HG02885 (cell line): ENCODE measurements around the gene CADPS.

Source experiments
- ATAC-seq: cut with Tn5 transposase; IDR thresholded peaks from one replicate; pipeline ENCODE4 v1.9.1; 2021; ENCODE audit warnings: mild to moderate bottlenecking; ENCODE audit not compliant: unreplicated experiment, poor library complexity

CADPS gene

DNA sequence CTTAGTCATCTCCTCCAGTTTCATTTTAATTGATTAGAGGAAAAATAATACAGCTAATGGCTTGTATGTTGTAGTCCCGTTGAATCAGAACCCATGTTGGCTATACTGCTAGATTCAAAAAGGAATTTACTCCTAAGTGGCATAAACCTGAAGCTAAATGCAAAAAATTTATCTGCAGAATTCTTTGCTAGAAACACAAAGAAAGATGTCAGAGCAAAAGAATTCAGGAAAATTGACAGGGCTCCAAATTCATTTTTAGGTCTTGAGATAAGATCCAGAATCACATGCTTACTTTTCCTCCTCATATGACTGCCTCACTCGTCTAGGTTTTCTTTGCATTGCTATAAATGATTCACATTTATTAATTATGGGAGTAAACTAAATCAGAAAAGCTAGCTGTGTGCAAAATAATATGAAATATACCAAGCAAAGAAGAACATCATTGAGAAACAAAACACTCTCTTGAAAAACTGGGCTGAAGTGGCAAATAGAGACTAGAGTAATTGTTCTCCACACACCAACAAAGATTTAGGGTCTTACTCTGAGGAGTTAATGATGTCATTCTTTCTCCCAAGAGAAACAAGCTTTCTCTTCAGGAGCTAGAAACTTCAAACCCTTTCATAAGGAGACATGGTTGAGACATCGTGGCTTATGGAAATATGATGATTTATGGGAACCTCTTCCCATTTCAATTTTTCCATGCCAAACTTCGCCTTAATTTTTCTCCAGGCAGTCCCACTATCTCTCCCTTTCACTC lies 407.1 kb downstream of the CADPS start:
- no peak for ATAC-seq

DNA sequence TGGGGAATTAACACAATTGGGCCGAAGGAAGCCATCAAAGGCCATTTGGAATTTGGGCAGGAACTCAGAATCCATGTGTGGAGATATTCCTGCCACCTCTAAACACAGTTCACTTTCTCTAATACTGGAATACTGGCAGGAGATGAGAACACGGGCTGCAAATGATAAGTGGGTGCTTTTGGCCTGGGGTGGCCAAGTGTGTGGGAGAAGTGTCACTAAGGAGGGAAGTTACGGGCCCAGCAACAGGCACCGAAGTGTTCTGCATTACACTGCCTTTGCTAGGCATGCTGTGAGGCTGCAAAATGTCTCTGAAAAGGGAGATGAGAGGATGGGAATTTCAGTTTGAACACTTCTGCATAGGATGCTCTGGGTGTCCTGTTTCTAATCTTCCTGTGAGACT lies 412.4 kb downstream of the CADPS start:
- no peak for ATAC-seq

DNA sequence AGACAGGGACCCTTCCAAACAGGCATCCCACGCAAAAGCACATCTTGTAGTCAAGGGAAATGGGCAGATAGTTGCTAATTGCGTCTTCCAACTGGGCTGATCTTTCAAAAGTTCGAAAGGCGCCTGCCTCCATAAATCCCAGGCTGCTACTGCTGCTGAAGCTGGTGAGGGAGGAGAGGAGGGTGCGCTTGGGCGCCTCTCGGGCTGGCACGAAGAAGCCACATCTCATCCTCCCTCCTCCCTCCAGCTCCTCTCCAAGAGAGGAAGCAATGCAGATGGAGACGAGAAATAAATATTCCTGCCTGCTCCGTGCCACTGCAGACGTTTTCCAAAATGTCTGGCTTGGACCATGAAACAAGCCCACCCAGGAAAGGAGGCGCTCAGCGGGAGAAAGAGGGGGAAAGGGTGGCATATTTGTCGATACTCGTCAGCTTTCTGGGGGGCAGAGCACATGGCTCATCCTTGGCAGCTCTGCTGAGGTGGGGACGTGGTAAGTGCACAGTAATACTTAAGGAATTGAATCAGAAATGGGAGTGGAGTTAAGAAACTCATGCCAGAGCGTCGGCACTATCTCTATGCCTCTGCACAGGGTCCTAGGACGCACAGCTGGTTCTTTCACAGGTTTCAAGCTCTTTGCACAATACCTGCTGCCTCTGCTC lies 413.0 kb downstream of the CADPS start:
- no peak for ATAC-seq

DNA sequence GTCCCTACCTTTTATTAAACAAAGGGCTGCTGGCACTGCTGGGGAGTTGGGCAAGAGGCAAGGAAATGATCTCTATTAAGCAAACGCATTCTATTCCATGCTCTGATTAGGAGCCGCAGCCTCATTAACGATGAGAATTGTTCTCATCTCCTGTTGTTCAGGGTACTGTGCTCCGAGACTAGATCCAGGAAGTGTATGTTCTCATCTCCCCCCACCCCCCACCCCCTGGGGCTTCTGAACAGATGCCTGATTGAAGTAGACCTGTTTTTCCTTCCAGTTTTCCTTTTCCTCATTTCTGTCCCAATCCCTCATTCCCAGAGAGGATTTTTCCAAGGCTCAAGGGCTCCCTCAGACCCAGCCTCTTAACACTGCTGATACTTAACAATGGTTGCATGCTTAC lies 420.3 kb downstream of the CADPS start:
- ATAC-seq, result no peak

DNA sequence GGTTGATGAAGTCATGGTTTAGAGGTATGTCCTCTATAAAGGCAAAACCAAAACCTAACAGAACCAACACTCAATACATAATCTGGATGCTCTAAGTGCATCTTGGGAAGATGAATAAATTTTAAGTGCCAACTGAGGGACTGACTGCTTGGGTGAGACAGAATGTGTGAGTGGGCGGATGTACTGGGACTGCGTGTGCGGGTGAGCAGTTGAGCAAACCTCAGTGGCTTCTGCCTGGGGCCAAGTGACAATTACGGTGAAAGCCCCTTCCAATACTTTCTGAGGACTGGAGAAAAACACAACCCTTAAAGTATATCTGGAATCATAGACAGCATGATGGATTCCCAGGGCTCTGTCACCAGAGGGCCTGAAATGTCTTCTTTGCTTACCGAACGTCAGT lies 421.8 kb downstream of the CADPS start:
- ATAC-seq, result no peak

DNA sequence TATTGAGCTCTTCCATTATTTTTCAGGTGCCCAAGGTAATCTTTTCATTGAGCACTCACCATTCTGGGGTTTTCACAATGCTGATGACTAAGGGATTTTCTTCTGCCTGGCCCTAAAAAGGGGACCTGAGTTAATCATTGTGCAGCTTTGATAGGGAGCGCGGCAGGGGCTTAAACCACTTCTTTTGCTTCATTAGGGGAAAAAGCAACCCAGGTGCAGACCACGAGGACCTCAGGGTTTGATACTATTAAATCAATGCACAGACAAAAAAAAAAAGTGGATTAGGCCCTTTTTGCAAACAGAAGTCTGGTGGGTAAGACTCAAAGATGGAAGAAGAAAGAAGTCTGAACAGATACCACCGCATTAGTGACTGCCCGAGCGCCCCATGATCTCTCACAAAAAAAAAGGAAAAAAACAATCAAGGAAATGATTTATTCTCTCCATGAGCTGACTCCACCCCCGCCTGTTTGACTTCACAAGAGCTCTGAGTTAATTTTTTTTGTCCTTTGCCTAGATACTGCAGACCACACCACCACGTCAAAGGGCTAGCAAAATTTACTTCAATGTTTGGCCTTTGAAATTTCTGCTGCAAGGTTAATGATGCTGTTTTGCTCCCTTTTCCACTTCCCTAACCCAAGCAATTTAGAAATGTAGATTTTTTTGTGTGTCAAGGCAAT lies 423.9 kb downstream of the CADPS start:
- ATAC-seq, result no peak

DNA sequence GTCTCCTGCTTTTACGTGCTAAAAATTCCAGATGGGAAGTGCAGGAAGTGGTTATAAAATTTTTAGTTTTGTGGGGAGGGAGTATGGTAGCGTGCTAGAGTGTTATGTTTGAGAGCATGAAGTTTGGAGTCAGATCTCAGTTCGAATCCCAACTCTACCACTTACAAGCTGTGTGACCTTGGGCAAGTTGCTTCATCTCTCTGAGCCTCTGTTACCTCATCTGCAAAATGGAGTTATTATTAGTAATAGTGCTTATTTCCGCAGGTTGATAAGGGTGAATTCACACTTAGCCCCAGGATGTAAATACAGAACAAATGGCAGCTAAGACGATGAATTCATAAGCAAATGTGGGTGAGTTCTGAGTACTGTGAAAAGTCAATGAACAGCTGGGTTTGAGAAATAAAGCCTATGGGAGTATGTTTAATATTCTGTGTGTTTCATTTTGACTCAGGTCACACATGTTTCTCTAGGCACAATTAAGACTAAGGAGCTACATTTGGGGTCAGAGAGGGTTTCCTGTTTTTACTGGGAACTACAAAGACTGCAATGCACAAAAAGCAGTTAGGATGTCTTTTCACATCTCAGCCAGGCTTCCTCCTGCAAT lies 428.8 kb downstream of the CADPS start:
- no peak for ATAC-seq

DNA sequence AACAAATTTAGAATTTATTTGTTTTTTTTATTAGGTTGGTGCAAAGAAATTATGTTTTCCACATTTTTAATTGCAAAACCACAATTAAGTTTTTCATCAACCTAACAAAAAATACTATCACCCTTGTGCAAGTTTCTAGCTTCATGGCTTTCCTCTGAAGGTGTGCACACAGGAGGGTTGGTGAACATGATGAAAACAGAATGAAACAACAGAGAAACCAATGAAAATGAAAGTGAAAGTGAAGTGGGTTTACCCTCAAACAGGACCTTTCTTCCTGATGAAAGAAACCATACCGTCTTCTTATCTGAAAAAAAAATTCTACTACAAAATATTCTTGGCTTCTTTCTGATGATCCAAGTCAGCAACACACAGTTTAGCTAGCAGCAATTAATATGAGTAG lies 429.9 kb downstream of the CADPS start:
- ATAC-seq, result no peak

DNA sequence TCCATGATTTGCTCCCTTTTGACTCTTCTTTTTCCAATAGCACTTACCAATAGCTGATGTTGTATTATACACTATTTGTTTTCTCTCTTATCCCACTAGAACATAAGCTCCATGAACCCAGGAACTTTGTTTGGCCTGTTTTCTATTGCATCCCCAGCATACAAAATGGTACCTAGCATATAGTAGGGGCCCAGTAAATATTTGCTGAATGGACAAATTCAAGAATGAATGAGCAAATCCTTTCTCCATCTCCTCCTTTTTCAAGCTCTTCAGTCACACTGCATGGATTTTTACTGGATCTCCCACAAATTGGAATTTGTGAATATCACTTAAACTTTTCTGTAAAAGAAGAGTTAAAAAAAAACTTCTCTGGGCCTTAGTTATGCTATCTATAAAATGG lies 435.2 kb downstream of the CADPS start:
- ATAC-seq, result no peak

DNA sequence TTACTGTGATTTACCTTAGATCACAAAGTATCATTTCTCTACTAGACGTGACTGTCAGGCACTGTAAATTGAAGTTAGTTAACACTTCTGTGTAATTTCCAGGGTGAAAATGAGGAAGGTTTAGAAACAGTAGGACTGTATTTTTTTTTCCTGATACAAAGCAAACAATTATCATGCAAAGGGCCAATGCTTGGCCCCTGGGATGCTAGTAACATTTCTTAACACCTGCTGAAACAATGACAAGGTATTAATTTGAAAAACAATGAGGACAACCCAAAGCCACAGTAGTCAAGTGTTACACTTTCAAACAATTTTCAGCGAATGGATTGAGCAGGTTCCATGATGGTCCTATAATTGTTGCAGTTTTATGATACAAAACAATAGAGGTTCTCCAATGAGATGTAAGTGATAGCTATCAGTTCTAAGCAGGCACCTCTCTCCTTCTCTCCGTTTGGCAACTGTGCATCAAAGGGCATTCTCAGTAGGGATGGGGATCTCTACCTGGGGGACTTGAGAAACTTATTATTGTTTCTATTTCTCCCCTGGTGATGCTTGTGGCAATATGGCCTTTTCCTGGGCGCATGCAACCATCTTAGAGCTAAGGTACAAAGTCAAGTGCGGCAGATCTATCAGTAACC lies 435.9 kb downstream of the CADPS start:
- no peak for ATAC-seq

DNA sequence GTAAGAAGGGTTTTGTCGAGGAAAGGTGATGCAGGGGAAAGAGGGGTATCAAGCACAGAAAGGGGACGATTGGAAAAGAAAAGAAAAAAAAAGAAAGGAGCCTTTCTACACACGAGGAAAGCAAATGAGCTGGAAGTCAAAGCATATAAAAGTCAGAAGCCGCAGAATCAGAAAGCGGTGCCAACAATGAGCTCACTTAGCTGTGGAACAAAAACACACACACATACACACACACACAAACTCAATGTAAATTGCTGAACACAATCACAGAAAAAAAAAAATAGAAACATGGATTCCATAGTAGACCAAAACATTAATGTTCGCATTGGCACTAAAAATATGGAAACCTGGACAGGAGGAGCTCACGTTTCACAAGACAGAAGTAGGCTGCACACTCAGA lies 438.4 kb downstream of the CADPS start:
- ATAC-seq, result no peak

DNA sequence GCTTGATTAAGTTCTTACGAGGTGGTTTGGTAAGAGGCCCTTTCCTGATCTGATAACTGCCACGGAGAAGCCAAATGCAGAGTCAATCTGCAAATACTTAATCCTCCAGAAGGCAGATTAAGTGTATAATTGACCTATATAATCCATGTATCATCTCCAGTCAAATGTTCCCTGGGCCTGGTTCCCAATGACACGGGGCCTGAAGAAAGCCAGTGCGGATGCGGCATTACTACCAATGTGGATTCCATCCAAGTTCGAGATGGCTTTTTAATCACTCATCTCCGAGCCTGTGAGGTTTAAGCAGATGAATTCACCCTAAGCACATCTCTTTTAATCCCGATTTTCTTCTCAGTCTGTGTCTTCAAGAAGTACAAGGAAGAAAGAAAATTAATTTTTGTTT lies 441.8 kb downstream of the CADPS start:
- no peak for ATAC-seq

DNA sequence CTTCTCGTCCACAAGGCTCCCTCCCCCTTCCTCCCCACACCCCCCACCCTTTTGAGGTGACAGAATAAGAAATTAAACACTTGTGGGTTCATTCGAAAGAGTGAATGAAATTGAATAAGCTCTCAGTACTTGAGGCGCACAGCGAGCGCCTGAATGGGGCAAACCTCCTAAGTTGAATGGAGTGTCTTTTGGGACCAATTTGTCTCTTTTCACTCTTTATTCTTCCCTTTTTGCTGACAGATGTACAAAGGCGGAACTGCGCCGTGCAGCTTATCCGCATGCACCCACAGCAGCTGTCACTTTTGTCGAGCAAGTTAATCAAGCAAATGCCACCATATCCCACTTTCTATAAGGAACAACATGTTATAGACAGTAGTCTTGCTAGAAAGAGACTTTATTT lies 454.0 kb downstream of the CADPS start:
- no peak for ATAC-seq

DNA sequence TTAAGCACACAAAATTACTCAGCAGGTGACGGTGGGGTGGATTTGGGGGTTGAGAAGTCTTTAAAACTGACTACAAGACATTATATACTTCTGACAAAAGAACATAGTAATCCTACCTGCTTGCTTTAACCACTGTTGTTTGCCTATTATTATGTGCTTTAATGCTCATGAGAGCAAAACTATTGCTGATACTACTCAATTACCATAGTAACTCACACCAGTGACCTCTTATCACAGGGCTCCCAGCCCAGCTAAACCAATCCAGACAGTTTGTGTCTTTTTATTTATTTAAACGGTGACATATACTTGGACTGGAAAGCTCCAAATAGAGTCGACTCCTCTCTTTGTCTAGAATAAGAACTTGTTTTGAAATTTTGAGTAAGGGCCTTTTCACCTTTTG lies 459.1 kb downstream of the CADPS start:
- ATAC-seq, result no peak

DNA sequence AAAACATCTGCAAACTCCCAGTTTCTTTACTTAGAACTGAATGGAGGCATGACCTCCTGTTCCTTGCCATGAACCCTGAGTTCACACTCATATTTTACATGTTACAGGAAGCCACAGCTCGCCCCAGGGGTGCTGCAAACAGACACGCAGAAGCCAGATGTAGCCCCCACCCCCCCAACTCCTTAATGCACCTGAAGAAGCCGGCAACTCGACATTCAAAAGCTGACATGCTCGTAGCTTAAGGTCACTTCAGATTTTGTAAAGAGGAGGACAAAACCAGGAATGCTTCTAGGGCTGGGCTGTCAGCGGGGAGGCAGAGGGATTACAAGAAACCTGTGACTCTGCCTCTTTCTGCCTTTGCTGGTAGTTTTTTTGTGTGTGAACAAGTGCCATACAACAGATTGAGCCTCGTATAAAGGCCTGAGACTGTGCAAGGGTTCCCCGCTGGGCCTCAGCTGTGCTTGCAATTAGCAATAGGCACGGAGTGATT lies 459.9 kb downstream of the CADPS start:
- ATAC-seq, result no peak

DNA sequence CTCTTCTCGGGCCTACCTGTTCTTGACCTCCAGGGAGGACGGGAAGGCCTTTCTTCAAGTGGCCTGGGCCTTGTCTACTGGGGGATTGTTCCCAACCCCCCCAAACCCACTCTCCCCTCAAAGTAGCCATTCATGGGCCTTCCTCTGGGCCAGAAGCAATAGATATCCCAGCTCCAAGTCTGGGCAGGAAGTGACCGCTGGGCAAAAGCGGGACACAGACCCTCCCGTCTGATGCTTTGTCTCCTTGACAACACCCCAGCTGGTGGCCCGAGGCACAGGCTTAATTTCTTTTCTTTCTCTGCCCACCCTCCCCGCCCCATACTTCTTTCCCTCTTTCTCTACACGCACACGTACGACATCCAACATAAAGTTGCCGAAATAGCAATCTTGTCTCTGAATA lies 460.4 kb downstream of the CADPS start:
- ATAC-seq, result no peak

DNA sequence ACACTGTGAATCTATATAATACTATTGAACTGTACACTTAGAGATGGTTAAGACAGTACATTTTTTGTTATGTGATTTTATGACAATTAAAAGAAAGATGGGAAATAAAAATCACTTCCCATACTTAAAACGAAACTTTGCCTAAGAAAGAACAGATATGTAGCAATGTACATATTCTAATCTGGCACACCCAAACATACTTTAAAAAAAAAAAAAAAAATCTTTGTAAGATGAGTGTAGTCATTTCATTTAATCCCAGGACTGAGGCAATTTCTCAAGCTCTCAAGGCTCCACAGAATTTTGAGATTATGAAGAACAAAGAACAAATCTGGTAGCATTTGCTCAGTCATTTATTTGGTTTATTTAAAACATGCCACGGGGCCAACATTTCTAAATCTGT lies 461.5 kb downstream of the CADPS start:
- no peak for ATAC-seq

DNA sequence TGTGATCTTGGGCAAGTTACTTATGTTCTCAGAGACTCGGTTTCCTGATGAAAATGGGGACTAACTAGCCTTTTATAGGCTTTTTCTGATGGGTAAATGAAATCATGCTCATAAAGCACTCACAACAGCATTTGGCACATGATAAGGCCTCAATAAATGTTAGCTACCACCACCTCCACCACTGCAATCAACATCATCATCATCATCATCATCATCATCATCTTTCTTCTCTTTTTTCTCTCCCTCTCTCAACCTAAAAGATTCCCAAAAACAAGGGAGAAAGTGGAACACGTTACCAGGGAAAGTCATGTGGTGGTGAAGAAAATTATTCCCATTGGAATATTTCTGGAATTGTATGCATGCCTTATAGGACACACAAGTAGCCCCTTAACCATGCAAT lies 468.3 kb downstream of the CADPS start:
- ATAC-seq, result no peak

DNA sequence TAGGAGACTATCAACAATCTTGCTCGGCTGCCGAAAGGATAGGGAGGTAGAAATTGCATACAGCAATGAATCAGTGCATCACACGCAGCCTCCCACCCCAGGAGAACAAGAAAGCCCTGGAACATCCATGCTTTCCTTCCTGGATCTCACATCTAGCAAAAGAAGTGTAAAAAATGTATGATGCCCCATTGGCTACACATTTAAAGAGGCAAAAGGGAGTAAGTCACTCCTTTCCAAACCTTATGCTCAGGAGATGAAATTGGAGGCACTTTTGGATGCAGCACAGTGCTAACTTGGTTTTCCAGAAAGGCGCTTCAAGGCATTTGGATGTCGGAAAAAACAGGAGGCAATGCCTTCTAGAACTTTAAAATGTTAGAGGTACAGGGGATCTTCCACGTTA lies 469.6 kb downstream of the CADPS start:
- ATAC-seq, result no peak

DNA sequence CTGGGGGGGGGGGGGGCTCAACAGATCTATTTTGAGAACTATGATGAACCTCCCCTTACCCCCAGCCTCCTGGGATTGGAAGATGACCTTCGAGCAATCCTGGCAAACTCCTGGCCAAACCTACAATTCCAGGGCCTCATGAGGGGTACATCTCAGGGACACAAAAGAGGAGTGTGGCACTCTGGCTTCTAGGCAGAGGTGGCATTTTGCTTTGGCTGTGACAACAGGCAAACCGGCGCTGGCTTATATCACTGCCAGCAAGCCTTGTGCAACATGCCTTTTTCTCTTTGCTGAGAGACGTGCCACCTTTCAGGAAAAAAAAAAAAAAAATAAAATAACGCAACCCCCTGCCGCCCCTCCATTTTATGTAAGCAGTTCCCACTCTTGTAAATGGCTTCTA lies 470.1 kb downstream of the CADPS start:
- no peak for ATAC-seq

DNA sequence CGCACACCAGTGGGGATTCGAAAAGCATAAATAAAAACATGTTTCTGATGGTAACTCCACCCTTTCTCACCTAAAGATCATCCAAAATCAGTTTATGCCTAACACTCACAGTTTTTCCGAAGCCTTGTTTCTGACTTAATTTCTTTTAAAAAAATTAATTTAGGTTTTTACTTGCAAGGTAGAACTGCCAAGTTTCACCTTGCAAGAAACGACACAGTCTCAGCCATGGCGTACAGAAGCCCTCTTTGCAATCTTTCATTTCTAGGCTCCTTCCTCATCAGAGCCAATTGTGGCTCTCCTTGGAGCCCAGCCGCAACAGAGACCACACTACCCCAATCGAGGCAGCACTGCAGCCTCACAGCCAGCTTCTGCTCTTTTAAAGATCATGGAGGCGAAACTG lies 470.9 kb downstream of the CADPS start:
- ATAC-seq, result no peak
